Measurements from ENCODE around the gene CCT2.

- TF ChIP-seq NFATC3 (CRISPR knock-in tag; IDR thresholded peaks at IDR 0.05) (no peak), ZNF282 (IDR thresholded peaks at IDR 0.05; ENCODE audit: partially characterized antibody) (no peak), BRD4 (CRISPR knock-in tag; IDR thresholded peaks at IDR 0.05) (no peak), POLR2AphosphoS2 (IDR thresholded peaks at IDR 0.05; ENCODE audit: low read depth, low read length) (no peak), DMAP1 (CRISPR knock-in tag; IDR thresholded peaks at IDR 0.05) (no peak)
Observed at GRCh38 chr12:69644511-69644910, 59.3 kb downstream of the CCT2 start.
